Transverse colon (tissue), 4 donors: ENCODE data around the gene KIF12.

ENCODE experiments used
- EP300 ChIP-seq: sonication (generic); formaldehyde crosslinking; IDR thresholded peaks from one replicate; pipeline ENCODE4 v1.6.1; 2017; ENCODE audit warnings: antibody characterized with exemption, low read depth
- POLR2A ChIP-seq: fragments of 450-650 bp; IDR thresholded peaks from one replicate; pipeline ENCODE4 v1.6.1; 2016; ENCODE audit warnings: antibody characterized with exemption, mild to moderate bottlenecking, moderate library complexity
- POLR2AphosphoS5 ChIP-seq, 3 donors: sonication (generic); formaldehyde crosslinking; IDR thresholded peaks; one replicate each; pipeline ENCODE4 v1.6.1; 2016; ENCODE audit warnings: antibody characterized with exemption in 3 of 3
- TF ChIP-seq, protein P1 (sequence below), 5 experiments: fragments of 200-600 bp in 3 of 5; fragments of 450-650 bp in 2 of 5; sonication (generic) in 3 of 5; IDR thresholded peaks; 1 replicate in 2 of 5; 2 replicates in 3 of 5; pipeline ENCODE4 v1.5.1; 2016 to 2017; ENCODE audit warnings: antibody characterized with exemption in 5 of 5, inconsistent platforms in 3 of 5, mild to moderate bottlenecking in 2 of 5, moderate library complexity in 1 of 5

- TF ChIP-seq, protein P1, sequence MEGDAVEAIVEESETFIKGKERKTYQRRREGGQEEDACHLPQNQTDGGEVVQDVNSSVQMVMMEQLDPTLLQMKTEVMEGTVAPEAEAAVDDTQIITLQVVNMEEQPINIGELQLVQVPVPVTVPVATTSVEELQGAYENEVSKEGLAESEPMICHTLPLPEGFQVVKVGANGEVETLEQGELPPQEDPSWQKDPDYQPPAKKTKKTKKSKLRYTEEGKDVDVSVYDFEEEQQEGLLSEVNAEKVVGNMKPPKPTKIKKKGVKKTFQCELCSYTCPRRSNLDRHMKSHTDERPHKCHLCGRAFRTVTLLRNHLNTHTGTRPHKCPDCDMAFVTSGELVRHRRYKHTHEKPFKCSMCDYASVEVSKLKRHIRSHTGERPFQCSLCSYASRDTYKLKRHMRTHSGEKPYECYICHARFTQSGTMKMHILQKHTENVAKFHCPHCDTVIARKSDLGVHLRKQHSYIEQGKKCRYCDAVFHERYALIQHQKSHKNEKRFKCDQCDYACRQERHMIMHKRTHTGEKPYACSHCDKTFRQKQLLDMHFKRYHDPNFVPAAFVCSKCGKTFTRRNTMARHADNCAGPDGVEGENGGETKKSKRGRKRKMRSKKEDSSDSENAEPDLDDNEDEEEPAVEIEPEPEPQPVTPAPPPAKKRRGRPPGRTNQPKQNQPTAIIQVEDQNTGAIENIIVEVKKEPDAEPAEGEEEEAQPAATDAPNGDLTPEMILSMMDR (IDR thresholded peaks at IDR 0.05), result no peak
- no peak for TF ChIP-seq EP300
- TF ChIP-seq POLR2A, result no peak
- no peak for TF ChIP-seq POLR2AphosphoS5 (IDR thresholded peaks at IDR 0.05)
Measured at GRCh38 chr9:114060711-114061110, 38.4 kb downstream of the KIF12 start.
